GM12875 (cell line): ENCODE data around the gene CACTIN.

ENCODE experiments used
- H3K4me3 ChIP-seq: one replicate; pipeline ENCODE4 v1.5.1; 2011; ENCODE audit warnings: low read depth, low read length, control low read depth
- CTCF ChIP-seq: IDR thresholded peaks from 2 replicates; pipeline ENCODE4 v1.5.1; 2011; ENCODE audit warnings: low read depth, mild to moderate bottlenecking, control low read depth, inconsistent platforms, low read length, moderate library complexity, borderline replicate concordance; ENCODE audit not compliant: insufficient read depth

CACTIN gene

GRCh38 chr19:3641515-3642269, 15.1 kb upstream of the CACTIN start:
- H3K4me3 ChIP-seq = no peak overlapping the region
- no peak for TF ChIP-seq CTCF

GRCh38 chr19:3639479-3639878, 12.9 kb upstream of the CACTIN start:
- TF ChIP-seq CTCF = no peak

DNA sequence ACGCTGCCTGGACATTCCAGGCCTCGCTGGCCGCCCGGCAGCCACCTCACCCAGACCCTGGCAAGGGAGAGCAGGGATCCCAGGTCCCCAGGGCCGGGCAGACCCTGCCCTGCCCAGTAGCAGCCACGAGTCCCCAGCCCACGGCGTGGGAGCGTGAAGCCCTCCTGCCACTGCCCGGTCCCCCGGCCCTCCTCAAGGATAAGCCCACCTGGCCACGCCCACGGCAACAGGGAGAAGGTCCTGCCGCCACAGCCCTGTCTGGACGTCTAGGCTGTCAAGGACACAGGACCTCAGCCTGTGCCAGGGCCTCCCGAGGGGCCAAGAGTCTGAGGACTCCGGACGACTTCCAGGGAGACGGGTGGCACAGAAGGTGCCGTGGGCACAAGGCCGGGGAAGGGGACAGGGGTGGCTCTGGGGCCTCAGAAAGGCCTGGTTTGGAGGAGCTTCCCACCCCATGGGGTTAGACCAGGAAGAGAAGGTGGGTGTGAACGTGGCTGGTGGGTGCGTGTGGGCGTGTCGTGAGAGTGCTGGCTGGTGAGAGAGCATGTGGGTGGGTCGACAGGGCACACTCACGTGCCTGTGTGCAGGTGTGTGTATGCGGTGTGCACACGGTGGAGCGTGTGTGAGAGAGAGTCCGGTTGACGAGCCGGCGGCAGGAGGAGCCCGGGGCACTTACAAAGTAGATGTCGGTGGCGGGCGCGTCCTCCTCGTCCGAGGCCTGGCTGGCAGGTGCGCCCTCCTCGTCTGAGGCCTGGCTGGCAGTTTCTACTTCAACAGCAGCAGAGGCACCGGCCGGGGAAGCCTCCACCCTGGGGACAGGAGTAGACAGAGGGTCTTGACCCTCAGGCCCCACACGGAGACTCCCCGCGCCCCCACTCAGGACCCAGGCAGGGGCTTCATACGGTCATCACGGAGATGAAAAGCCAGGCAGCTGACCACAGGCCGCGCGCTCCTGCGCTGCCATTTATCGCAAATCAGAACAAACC, 11.9 kb upstream of the CACTIN start:
- no peak for TF ChIP-seq CTCF
- H3K4me3 ChIP-seq = no peak overlapping the region

More at GRCh38 chr19:3639479-3639878, 12.9 kb upstream of the CACTIN start:
- no peak overlapping the region for H3K4me3 ChIP-seq

DNA sequence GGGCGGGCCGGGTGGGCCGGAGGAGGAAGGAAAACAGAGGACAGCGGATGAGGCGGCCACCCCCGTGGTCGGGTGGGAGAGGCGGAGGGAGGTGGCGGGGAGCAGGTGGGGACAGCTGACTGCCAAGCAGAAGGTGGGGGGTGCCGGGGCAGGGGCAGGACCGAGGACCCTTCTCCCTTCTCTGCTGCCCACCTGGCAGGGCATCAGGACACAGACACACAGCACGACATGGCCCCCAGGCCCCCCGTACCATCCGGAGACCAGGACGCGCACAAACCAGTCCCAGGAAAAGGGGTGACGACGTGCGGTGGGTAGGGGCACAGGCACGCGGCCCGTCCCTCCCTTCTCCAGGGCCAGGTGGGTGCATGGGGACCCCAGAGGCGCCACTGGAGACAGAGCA, 11.0 kb upstream of the CACTIN start:
- H3K4me3 ChIP-seq = no peak overlapping the region
- TF ChIP-seq CTCF = no peak

DNA sequence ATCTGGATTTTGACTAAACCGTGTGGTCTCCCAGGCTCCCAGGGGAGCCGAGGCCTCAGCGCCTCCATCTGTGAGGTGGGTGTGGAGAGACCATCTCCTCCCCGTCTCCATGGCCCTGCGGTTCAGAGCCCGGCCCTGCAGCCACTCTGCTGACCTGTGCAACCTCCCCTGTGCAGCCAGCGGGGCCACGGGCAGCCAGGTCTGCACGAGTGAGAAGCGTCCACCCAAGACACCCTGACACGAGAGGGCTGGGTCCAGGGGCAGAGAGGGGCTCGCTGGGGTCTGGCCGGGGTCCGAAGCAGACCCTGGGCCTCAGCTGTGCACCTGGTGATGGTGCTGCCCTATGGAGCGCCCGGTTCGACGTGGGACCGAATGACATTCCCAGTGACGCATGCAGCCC, 10.4 kb upstream of the CACTIN start:
- H3K4me3 ChIP-seq = no peak overlapping the region
- TF ChIP-seq CTCF = no peak

DNA sequence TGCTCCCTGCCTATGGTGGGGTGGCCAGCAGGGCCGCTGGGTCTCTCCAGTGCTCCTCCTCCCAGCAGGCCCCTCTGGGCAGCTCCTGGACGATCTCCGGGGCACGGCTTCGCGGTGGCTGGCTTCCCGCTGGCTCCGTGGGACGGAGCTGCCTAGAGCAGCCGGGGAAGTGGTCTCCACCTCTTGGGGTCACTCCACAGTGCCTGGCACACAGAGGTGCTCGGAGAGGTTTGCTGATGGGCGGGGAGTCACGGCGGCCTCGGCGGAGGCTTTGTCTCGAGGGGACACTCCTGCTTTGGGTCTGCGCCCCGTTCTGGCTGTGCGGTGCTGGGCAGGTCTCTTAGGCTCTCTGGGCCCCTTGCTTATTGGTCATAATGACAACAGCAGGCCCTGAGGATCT, 9.9 kb upstream of the CACTIN start:
- TF ChIP-seq CTCF = no peak
- no peak overlapping the region for H3K4me3 ChIP-seq

DNA sequence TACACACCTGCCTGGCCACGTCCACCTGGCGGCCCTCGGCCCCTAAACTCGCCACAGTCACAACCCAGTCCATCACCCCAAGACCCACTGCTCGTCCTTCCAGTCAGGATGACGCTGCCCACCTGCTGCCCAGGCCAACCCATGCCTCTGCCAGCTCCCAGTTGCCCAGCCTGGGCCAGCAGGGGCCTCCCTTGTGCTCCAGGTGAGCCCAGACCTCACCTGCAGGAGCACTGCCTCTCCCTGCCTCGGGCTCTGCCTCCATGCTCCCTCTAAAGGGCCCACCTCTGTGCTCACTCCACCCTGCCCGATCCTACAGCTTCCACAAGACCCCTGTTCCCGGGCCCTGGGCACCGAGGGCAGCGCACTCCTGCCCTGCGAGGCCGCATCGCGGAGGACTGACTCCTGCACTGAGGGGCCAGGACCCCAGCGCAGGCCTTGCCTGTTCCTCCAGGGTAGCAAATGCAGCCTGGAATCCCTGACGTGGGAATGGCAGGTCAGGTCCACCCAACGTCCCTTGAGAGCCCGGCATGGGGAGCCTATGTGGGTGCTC, 8.0 kb upstream of the CACTIN start:
- H3K4me3 ChIP-seq = no peak overlapping the region
- no peak for TF ChIP-seq CTCF
